SK-N-SH (cell line): ENCODE data around the gene FNDC10. TPM values are rescaled to one million over a fixed set of nuclear protein-coding genes. Genes with fewer than 3 reads are reported as not detected.

Experiments used
- CTCF ChIA-PET: fragments of 300-600, 350-600 bp; formaldehyde crosslinking; extraction: SDS; loops from one replicate; lab custom pipeline; 2021; lab: Yijun Ruan, JAX
- POLR2A ChIA-PET: fragments of 350-600 bp; sonication (Branson Sonifier 250); formaldehyde crosslinking; extraction: SDS; loops from one replicate; lab custom pipeline; 2020; ENCODE audit warnings: antibody characterized with exemption, inconsistent platforms; lab: Yijun Ruan, JAX
- DNase-seq: peaks from one replicate; pipeline ENCODE4 v3.0.0; 2012
- H2AFZ ChIP-seq: fragments of 200-600 bp; sonication (generic); 2 replicates; pipeline ENCODE4 v1.8.1; 2016; ENCODE audit warnings: antibody characterized with exemption, mild to moderate bottlenecking, low read depth
- H3F3A ChIP-seq: fragments of 200-600 bp; sonication (generic); replicated peaks from 2 replicates; pipeline ENCODE3; 2016; ENCODE audit warnings: antibody characterized with exemption, mild to moderate bottlenecking; ENCODE audit not compliant: insufficient read depth
- H3K27ac ChIP-seq, 2 experiments: fragments of 200-500 bp in 1 of 2; fragments of 200-600 bp in 1 of 2; sonication (Bioruptor generic) in 1 of 2; sonication (generic), shearing (Covaris generic) in 1 of 2; 2 replicates each; pipeline versions ENCODE4 v1.5.1 to v1.6.1; 2014 to 2016; ENCODE audit warnings: low read depth in 2 of 2, inconsistent platforms in 1 of 2, low read length in 1 of 2, mild to moderate bottlenecking in 1 of 2, mixed read lengths in 1 of 2
- H3K27me3 ChIP-seq: fragments of 200-600 bp; sonication (generic), shearing (Covaris generic); 2 replicates; pipeline ENCODE4 v1.6.1; 2016; ENCODE audit warnings: mixed run types; ENCODE audit not compliant: insufficient read depth
- H3K36me3 ChIP-seq, 2 experiments: fragments of 200-500 bp in 1 of 2; fragments of 200-600 bp in 1 of 2; sonication (Bioruptor generic) in 1 of 2; sonication (generic) in 1 of 2; replicated peaks in 1 of 2; 2 replicates each; pipeline versions ENCODE3 to v1.5.1; 2014 to 2016; ENCODE audit warnings: low read length in 1 of 2, mild to moderate bottlenecking in 1 of 2; ENCODE audit not compliant: insufficient read depth in 2 of 2, control insufficient read depth in 1 of 2
- H3K4me1 ChIP-seq, 2 experiments: fragments of 200-500 bp in 1 of 2; fragments of 200-600 bp in 1 of 2; sonication (Bioruptor generic) in 1 of 2; sonication (generic), shearing (Covaris generic) in 1 of 2; 2 replicates each; pipeline versions ENCODE4 v1.5.1 to v1.6.1; 2014 to 2016; ENCODE audit warnings: low read depth in 1 of 2, low read length in 1 of 2, mixed run types in 1 of 2; ENCODE audit not compliant: insufficient read depth in 2 of 2, control insufficient read depth in 1 of 2
- H3K4me2 ChIP-seq: fragments of 200-600 bp; sonication (generic), shearing (Covaris generic); 2 replicates; pipeline ENCODE4 v1.6.1; 2017; ENCODE audit warnings: mixed run types
- H3K4me3 ChIP-seq, 2 experiments: fragments of 200-500 bp in 1 of 2; fragments of 200-600 bp in 1 of 2; sonication (Bioruptor generic) in 1 of 2; sonication (generic), shearing (Covaris generic) in 1 of 2; 2 replicates each; pipeline versions ENCODE4 v1.5.1 to v1.8.1; 2014 to 2016; ENCODE audit warnings: low read depth in 2 of 2, inconsistent platforms in 1 of 2, low read length in 1 of 2, mild to moderate bottlenecking in 1 of 2, mixed read lengths in 1 of 2, moderate library complexity in 1 of 2
- H3K79me2 ChIP-seq: fragments of 200-600 bp; sonication (generic); 2 replicates; pipeline ENCODE4 v1.8.1; 2017; ENCODE audit warnings: mild to moderate bottlenecking; ENCODE audit not compliant: insufficient read depth
- H3K9ac ChIP-seq: fragments of 200-600 bp; sonication (generic); 2 replicates; pipeline ENCODE4 v1.6.1; 2017; ENCODE audit warnings: mixed run types
- H3K9me2 ChIP-seq: fragments of 200-600 bp; sonication (generic); 2 replicates; pipeline ENCODE4 v1.6.1; 2017; ENCODE audit warnings: mixed run types
- H3K9me3 ChIP-seq: fragments of 200-600 bp; sonication (generic); 2 replicates; pipeline ENCODE4 v1.6.1; 2017; ENCODE audit warnings: mixed run types, mild to moderate bottlenecking, moderate library complexity
- H4K20me1 ChIP-seq: fragments of 200-600 bp; sonication (generic); 2 replicates; pipeline ENCODE4 v1.6.1; 2017; ENCODE audit warnings: mild to moderate bottlenecking, mixed run types; ENCODE audit not compliant: insufficient read depth
- CHD2 ChIP-seq: fragments of 150-350 bp; IDR thresholded peaks from 2 replicates; pipeline ENCODE4 v1.6.1; 2018; ENCODE audit warnings: low read length; ENCODE audit not compliant: partially characterized antibody
- EZH2phosphoT487 ChIP-seq: fragments of 200-600 bp; sonication (generic); IDR thresholded peaks from 2 replicates; pipeline ENCODE4 v1.6.1; 2017; ENCODE audit warnings: low read depth, mixed run types, mild to moderate bottlenecking, antibody characterized with exemption, moderate library complexity, borderline replicate concordance
- FOSL2 ChIP-seq: IDR thresholded peaks from 2 replicates; pipeline ENCODE4 v1.4.0; 2012; ENCODE audit warnings: low read depth, mild to moderate bottlenecking, moderate library complexity, borderline replicate concordance
- FOXJ3 ChIP-seq: sonication (generic); formaldehyde crosslinking; IDR thresholded peaks from 2 replicates; pipeline ENCODE4 v1.5.1; 2020; ENCODE audit warnings: mild to moderate bottlenecking, missing genetic modification reagents
- FOXM1 ChIP-seq: IDR thresholded peaks from 2 replicates; pipeline ENCODE4 v1.4.0; 2012; ENCODE audit warnings: low read depth, mild to moderate bottlenecking
- GABPA ChIP-seq: IDR thresholded peaks from 2 replicates; pipeline ENCODE4 v1.4.0; 2012; ENCODE audit warnings: low read depth, mild to moderate bottlenecking
- GATA2 ChIP-seq: sonication (generic); formaldehyde crosslinking; IDR thresholded peaks from 2 replicates; pipeline ENCODE4 v1.5.0; 2020; ENCODE audit warnings: mild to moderate bottlenecking, missing genetic modification reagents
- JUND ChIP-seq: IDR thresholded peaks from 2 replicates; pipeline ENCODE4 v1.4.0; 2012
- MEF2A ChIP-seq: IDR thresholded peaks from 2 replicates; pipeline ENCODE4 v1.4.0; 2012; ENCODE audit warnings: low read depth, borderline replicate concordance
- MXI1 ChIP-seq: IDR thresholded peaks from 2 replicates; pipeline ENCODE4 v1.6.1; 2012; ENCODE audit warnings: mild to moderate bottlenecking, low read depth, low read length, improper control_type of control experiment
- NFIC ChIP-seq: IDR thresholded peaks from 2 replicates; pipeline ENCODE4 v1.4.0; 2012; ENCODE audit warnings: borderline replicate concordance
- NRF1 ChIP-seq: IDR thresholded peaks from 2 replicates; pipeline ENCODE4 v1.6.1; 2012; ENCODE audit warnings: low read depth, mild to moderate bottlenecking, low read length
- POLR2AphosphoS5 ChIP-seq: IDR thresholded peaks from 2 replicates; pipeline ENCODE4 v1.6.1; 2012; ENCODE audit warnings: low read depth, low read length
- RAD21 ChIP-seq: IDR thresholded peaks from 2 replicates; pipeline ENCODE4 v1.6.1; 2012; ENCODE audit warnings: mild to moderate bottlenecking, low read length
- RXRA ChIP-seq: IDR thresholded peaks from 2 replicates; pipeline ENCODE4 v1.4.0; 2012; ENCODE audit warnings: low read depth, mild to moderate bottlenecking, borderline replicate concordance
- SIN3A ChIP-seq: IDR thresholded peaks from 2 replicates; pipeline ENCODE4 v1.6.1; 2012; ENCODE audit warnings: low read depth, mild to moderate bottlenecking, low read length, moderate library complexity, borderline replicate concordance
- SMC3 ChIP-seq: IDR thresholded peaks from 2 replicates; pipeline ENCODE4 v1.6.1; 2012; ENCODE audit warnings: low read depth, low read length, improper control_type of control experiment
- TCF12 ChIP-seq: IDR thresholded peaks from 2 replicates; pipeline ENCODE4 v1.4.0; 2012
- TEAD4 ChIP-seq: IDR thresholded peaks from 2 replicates; pipeline ENCODE4 v1.4.0; 2012; ENCODE audit warnings: mild to moderate bottlenecking, borderline replicate concordance; ENCODE audit not compliant: insufficient read depth
- WGBS: methylation state at CpG from one replicate; pipeline ENCODE4 v1.1.6; 2017; ENCODE audit warnings: low lambda C conversion rate; 5-methylcytosine and 5-hydroxymethylcytosine counted together
- polyA plus RNA-seq, 3 experiments: library from polyadenylated mRNA; depleted of rRNA; stranded (reverse); fragments of >200 nt; gene quantifications; 2 replicates each; pipeline ENCODE4 v1.2.3, GENCODE V29; 2012
- TF ChIP-seq, protein P1 (sequence below): IDR thresholded peaks from 2 replicates; pipeline ENCODE4 v1.4.0; 2012; ENCODE audit warnings: low read depth, borderline replicate concordance
- TF ChIP-seq, protein P2 (sequence below): IDR thresholded peaks from 2 replicates; pipeline ENCODE4 v1.4.0; 2012; ENCODE audit warnings: low read depth
- TF ChIP-seq, protein P3 (sequence below): fragments of 150-350 bp; IDR thresholded peaks from 2 replicates; pipeline ENCODE4 v1.6.1; 2016; ENCODE audit warnings: mild to moderate bottlenecking, low read depth, low read length
- TF ChIP-seq, protein P4 (sequence below): IDR thresholded peaks from 2 replicates; pipeline ENCODE4 v1.6.1; 2012; ENCODE audit warnings: mild to moderate bottlenecking, low read depth, low read length, moderate library complexity

Gene FNDC10
- polyA plus RNA-seq, 1 of the 3 experiments (the other 2 are of a cell fraction): 6.7 TPM

DNA sequence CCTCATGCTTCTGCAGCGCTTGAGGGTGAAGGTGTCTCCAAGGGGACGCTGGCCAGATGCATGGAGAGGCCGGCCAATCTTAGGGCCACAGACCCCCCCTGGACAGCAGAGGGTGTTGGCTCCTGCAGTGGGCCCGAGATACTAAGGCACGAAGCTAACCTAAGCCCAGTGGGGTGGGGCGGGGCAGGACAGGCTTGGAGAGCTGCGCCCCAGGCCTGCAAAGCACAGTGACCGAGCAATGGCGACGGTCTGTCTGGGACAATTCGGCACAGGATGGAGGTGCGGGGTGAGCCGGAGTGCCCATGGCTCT, 1.3 kb downstream of the FNDC10 start:
- WGBS: 95% methylated on average over 10 of the region's 13 CpGs
- Histone ChIP-seq H3K4me3 (no peak overlapping the region; a peak in 1 of 4 replicates), H3K27me3 (no peaks in the 10 kb centered on the region), H3K79me2 (no peaks in the 10 kb centered on the region), H3K4me1 (peaks cover 0 to 22% of the 10 kb centered on the region in 2 experiments; a peak in 1 of 4 replicates), H3F3A (no peaks in the 10 kb centered on the region), H3K36me3 (no peaks in the 10 kb centered on the region), H3K27ac (no peak overlapping the region), H3K4me2 (no peak overlapping the region), H4K20me1 (no peaks in the 10 kb centered on the region; the same call in 1 of the 2 replicates), H3K9ac (no peak overlapping the region), H2AFZ (no peak overlapping the region), H3K9me3 (no peaks in the 10 kb centered on the region), H3K9me2 (no peaks in the 10 kb centered on the region)
- POLR2A ChIA-PET: interaction anchor here (1.3 kb wide), 1 partner anchor 17 kb away, joined by 4 read pairs; the partner anchor contains the start of gene MIB2
- CTCF ChIA-PET: interaction anchor here (0.9 to 1.4 kb wide), 3 partner anchors 8 to 20 kb away, joined by 3 to 5 read pairs (median 4); no protein-coding TSS in a partner anchor
- peak; percentile 25 for DNase-seq
- TF ChIP-seq TCF12: no peak
- no peak for TF ChIP-seq POLR2AphosphoS5
- TF ChIP-seq CHD2: no peak
- no peak for TF ChIP-seq SIN3A

DNA sequence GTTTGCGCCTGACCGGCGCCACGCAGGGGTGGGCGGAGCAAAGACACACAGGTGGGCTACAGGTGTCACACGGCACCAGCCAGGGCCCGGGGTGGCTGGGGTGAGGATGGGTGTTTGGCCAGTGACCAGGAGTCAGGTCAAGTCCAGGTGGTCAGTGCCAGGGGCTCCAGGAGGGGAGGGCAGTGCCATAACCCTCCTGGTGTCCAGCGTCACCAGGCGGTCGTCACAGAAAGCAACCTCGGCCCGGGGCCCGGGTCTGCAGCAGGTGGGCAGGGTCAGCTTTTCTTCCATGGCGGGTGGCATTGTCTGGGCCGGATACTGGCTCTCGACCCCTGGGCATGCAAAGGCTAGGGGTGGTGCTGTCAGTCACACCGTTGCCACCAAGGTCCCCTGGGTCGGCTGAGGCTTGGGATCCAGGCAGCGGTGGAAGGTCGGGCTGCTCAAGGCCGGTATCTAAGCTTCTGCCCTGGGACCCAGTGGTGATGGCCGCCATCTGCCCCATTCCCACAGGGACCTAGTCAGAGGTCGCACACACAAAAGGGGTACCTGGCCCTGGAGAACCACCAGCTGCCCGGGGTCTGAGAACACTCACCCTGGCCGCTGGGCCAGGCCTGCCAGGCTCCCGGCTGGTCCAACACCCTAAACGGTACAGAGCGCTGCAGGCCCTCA, 1.8 kb downstream of the FNDC10 start:
- no peaks in the 10 kb centered on the region for H3F3A ChIP-seq
- H3K4me1 ChIP-seq: peaks cover 0 to 22% of the 10 kb centered on the region in 2 experiments; a peak in 1 of 4 replicates
- no peak overlapping the region for H2AFZ ChIP-seq
- CTCF ChIA-PET: interaction anchor here (0.9 to 1.4 kb wide), 4 partner anchors 9 to 20 kb away, joined by 3 to 5 read pairs (median 4); no protein-coding TSS in a partner anchor
- TF ChIP-seq SIN3A: no peak
- no peak for TF ChIP-seq GABPA
- no peak for TF ChIP-seq FOXJ3 (CRISPR knock-in tag)
- no peak for TF ChIP-seq FOXM1
- TF ChIP-seq JUND: no peak
- TF ChIP-seq NFIC: no peak
- no peak for TF ChIP-seq GATA2 (CRISPR knock-in tag)
- TF ChIP-seq, protein P1, sequence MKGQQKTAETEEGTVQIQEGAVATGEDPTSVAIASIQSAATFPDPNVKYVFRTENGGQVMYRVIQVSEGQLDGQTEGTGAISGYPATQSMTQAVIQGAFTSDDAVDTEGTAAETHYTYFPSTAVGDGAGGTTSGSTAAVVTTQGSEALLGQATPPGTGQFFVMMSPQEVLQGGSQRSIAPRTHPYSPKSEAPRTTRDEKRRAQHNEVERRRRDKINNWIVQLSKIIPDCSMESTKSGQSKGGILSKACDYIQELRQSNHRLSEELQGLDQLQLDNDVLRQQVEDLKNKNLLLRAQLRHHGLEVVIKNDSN: no peak
- no peak for TF ChIP-seq TEAD4
- TF ChIP-seq SMC3: no peak
- no peak for TF ChIP-seq MXI1
- TF ChIP-seq NRF1: no peak
- no peak for TF ChIP-seq FOSL2
- no peak for TF ChIP-seq RAD21
- TF ChIP-seq MEF2A: no peak
- TF ChIP-seq, protein P2, sequence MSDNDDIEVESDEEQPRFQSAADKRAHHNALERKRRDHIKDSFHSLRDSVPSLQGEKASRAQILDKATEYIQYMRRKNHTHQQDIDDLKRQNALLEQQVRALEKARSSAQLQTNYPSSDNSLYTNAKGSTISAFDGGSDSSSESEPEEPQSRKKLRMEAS: no peak
- TF ChIP-seq, protein P3, sequence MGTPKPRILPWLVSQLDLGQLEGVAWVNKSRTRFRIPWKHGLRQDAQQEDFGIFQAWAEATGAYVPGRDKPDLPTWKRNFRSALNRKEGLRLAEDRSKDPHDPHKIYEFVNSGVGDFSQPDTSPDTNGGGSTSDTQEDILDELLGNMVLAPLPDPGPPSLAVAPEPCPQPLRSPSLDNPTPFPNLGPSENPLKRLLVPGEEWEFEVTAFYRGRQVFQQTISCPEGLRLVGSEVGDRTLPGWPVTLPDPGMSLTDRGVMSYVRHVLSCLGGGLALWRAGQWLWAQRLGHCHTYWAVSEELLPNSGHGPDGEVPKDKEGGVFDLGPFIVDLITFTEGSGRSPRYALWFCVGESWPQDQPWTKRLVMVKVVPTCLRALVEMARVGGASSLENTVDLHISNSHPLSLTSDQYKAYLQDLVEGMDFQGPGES: no peak
- TF ChIP-seq, protein P4, sequence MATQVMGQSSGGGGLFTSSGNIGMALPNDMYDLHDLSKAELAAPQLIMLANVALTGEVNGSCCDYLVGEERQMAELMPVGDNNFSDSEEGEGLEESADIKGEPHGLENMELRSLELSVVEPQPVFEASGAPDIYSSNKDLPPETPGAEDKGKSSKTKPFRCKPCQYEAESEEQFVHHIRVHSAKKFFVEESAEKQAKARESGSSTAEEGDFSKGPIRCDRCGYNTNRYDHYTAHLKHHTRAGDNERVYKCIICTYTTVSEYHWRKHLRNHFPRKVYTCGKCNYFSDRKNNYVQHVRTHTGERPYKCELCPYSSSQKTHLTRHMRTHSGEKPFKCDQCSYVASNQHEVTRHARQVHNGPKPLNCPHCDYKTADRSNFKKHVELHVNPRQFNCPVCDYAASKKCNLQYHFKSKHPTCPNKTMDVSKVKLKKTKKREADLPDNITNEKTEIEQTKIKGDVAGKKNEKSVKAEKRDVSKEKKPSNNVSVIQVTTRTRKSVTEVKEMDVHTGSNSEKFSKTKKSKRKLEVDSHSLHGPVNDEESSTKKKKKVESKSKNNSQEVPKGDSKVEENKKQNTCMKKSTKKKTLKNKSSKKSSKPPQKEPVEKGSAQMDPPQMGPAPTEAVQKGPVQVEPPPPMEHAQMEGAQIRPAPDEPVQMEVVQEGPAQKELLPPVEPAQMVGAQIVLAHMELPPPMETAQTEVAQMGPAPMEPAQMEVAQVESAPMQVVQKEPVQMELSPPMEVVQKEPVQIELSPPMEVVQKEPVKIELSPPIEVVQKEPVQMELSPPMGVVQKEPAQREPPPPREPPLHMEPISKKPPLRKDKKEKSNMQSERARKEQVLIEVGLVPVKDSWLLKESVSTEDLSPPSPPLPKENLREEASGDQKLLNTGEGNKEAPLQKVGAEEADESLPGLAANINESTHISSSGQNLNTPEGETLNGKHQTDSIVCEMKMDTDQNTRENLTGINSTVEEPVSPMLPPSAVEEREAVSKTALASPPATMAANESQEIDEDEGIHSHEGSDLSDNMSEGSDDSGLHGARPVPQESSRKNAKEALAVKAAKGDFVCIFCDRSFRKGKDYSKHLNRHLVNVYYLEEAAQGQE: no peak
- no peak for TF ChIP-seq RXRA
- no peak for TF ChIP-seq EZH2phosphoT487
- no peak for DNase-seq
- no peak overlapping the region for H3K4me3 ChIP-seq
- no peak overlapping the region for H3K9ac ChIP-seq
- H3K27ac ChIP-seq: no peak overlapping the region
- POLR2A ChIA-PET: interaction anchor here (1.3 kb wide), 1 partner anchor 17 kb away, joined by 4 read pairs; the partner anchor contains the start of gene MIB2
- H3K79me2 ChIP-seq: no peaks in the 10 kb centered on the region
- no peaks in the 10 kb centered on the region for H3K9me2 ChIP-seq
- no peaks in the 10 kb centered on the region for H3K9me3 ChIP-seq
- no peaks in the 10 kb centered on the region for H3K36me3 ChIP-seq
- no peak overlapping the region; the same call in 1 of the 2 replicates for H3K4me2 ChIP-seq
- WGBS: 90% methylated on average over 2 of the region's 28 CpGs
- H3K27me3 ChIP-seq: no peaks in the 10 kb centered on the region
- H4K20me1 ChIP-seq: no peaks in the 10 kb centered on the region; the same call in 1 of the 2 replicates
